ENCODE measurements around the gene DMRT3.

Gene DMRT3

GRCh38 chr9:935348-935965, 41.0 kb upstream of the DMRT3 start (continued):
- TF ChIP-seq ZBTB26 (tag by site-specific recombination; optimal IDR thresholded peaks at IDR 0.05) (no peak), ZNF311 (tag by site-specific recombination; IDR thresholded peaks at IDR 0.05; ENCODE audit: borderline replicate concordance) (no peak), ZNF24 (tag by site-specific recombination; IDR thresholded peaks at IDR 0.05) (no peak; the same call in 1 of the 2 replicates), ZNF423 (tag by site-specific recombination; IDR thresholded peaks at IDR 0.05) (no peak), ZNF670 (tag by site-specific recombination; IDR thresholded peaks at IDR 0.05; ENCODE audit: low read depth) (no peak), RBAK (tag by site-specific recombination; IDR thresholded peaks at IDR 0.05) (no peak), MYNN (tag by site-specific recombination; IDR thresholded peaks at IDR 0.05; ENCODE audit: borderline replicate concordance) (no peak), ZNF529 (tag by site-specific recombination; IDR thresholded peaks at IDR 0.05; ENCODE audit: insufficient replicate concordance) (no peak), KLF1 (tag by site-specific recombination; IDR thresholded peaks at IDR 0.05) (no peak), ZNF623 (tag by site-specific recombination; IDR thresholded peaks at IDR 0.05) (no peak)

- H3K4me1 ChIP-seq (ENCODE audit: control insufficient read depth, insufficient read depth, low read length) = no peaks in the 10 kb centered on the region
- H3K36me3 ChIP-seq (ENCODE audit: control insufficient read depth in 2 of 2, insufficient read depth in 1 of 2, low read length in 2 of 2) = no peaks in the 10 kb centered on the region
- no peaks in the 10 kb centered on the region for H3K9me3 ChIP-seq (ENCODE audit: control insufficient read depth, insufficient read depth, low read depth, low read length)
- no peak overlapping the region for H3K4me3 ChIP-seq (ENCODE audit: low read depth, low read length)
- TF ChIP-seq SCRT2 (tag by site-specific recombination; IDR thresholded peaks at IDR 0.05) (peak; percentile 66), MEIS1 (CRISPR knock-in tag; IDR thresholded peaks at IDR 0.05; ENCODE audit: borderline replicate concordance) (no peak), ZNF223 (tag by site-specific recombination; IDR thresholded peaks at IDR 0.05) (no peak), SETDB1 (IDR thresholded peaks at IDR 0.05; ENCODE audit: insufficient read length, low read length) (no peak), ZNF664 (tag by site-specific recombination; IDR thresholded peaks at IDR 0.05) (no peak), PRDM1 (tag by site-specific recombination; IDR thresholded peaks at IDR 0.05) (no peak), ZNF157 (tag by site-specific recombination; IDR thresholded peaks at IDR 0.05) (no peak), ZNF202 (tag by site-specific recombination; IDR thresholded peaks at IDR 0.05; ENCODE audit: borderline replicate concordance) (no peak), ZNF24 (tag by site-specific recombination; IDR thresholded peaks at IDR 0.05) (no peak), ZNF776 (tag by site-specific recombination; IDR thresholded peaks at IDR 0.05; ENCODE audit: borderline replicate concordance) (no peak), KLF8 (tag by site-specific recombination; IDR thresholded peaks at IDR 0.05) (no peak), SCRT1 (tag by site-specific recombination; IDR thresholded peaks at IDR 0.05; ENCODE audit: borderline replicate concordance) (0 out of 2 replicates have a peak, but pooled peaks have one; percentile 21), ZNF639 (tag by site-specific recombination; IDR thresholded peaks at IDR 0.05) (no peak), HOXD13 (CRISPR knock-in tag; IDR thresholded peaks at IDR 0.05; ENCODE audit: borderline replicate concordance) (no peak), YY2 (tag by site-specific recombination; IDR thresholded peaks at IDR 0.05) (no peak)
- ChIA-PET POLR2A (no interaction called here), CTCF (no interaction called here)
- no peak overlapping the region for H3K27ac ChIP-seq (ENCODE audit: extremely low read depth, low read depth, low read length)
Observed at GRCh38 chr9:942805-943580, 33.5 kb upstream of the DMRT3 start.
